ELF-1 (cell line): ENCODE data around the gene TBX1.

Source experiments
- DNase-seq: peaks from one replicate; pipeline ENCODE4 v3.0.0-alpha.2; 2016; ENCODE audit warnings: low read depth, low spot score

Gene TBX1

DNA sequence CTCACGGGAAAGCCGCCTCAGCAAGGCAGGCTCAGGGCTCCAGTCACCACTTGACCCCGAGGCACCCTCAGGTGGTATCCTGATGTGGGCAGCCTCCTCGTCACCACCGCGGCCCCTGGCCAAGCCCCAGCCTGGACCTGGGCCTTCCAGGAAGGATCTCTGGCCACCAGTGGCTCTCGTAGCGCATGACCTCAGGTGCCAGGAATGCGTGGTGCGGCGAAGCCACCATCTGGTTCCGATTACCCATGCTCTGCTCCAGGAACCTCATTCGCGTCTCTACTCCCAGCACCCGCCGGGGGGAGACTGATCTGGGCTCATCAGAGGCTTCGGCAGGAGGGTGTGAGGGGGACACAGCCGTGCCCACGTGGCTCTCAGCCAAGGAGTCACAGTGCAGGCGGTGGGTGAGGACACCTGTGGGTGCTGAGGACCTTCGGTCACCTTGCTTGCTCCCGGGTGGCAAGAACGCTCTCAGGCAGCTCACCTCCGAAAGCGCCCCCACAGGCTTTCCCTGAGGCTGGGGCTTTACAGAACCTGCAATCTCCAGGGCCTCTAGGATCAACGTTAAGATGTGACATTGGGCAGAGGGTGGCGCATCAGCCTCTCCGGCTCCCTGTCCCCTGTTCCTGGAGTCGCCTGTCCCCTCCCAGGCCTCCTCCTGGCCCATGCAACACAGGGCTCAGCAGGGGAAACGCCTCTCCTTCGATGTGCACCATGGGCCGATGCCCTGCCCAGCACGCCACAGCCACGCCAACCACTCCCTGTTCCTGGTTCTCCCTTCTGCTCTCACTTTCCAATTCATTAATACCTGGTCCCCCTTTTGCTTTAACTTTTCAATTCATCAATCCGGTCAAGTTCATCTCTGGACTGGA is 39.0 kb downstream of the TBX1 start:
- peak; percentile 40 for DNase-seq

DNA sequence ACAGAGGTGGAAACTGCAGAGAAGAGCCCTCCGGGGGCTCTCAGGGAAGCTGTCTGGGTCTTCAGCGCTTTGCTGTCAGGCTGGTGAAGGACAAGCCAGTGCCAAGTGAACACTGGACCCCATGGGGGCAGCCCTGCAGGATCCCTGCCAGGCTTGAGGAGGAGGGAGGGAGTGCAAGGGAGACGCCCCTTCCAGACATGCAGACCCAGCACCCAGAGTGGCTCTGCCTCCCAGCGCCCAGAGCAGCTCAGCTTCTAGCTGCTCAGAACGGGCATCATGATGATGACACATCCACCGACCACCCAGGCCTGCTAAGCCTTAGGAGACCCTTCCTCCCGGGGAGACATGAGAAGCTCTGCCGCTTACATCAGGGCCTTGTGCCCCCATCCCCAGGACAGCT is 39.7 kb downstream of the TBX1 start:
- no peak for DNase-seq

DNA sequence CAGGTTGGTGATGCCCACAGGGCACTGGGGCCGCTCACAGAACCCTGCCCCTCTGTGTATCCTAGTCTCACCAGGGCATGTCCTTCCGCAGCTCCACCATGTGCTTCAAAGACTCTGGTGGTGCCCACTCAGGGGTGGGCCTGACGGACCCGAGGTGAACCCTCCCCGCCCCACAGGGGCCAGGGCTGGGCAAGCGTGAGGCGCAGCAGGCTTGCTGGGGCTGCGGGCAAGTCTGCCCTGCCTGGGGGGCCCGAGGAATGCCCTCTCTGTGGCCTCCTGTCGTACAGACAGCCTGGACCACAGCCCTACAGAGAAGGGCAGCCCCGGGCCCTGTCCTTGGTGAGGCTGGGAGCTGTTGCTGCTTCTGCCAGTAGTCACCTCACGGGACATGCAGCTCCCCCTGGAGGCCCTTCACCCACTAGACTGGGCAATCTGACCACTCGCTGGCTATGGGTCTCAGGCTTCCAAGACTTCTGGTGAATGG is 40.2 kb downstream of the TBX1 start:
- no peak for DNase-seq

DNA sequence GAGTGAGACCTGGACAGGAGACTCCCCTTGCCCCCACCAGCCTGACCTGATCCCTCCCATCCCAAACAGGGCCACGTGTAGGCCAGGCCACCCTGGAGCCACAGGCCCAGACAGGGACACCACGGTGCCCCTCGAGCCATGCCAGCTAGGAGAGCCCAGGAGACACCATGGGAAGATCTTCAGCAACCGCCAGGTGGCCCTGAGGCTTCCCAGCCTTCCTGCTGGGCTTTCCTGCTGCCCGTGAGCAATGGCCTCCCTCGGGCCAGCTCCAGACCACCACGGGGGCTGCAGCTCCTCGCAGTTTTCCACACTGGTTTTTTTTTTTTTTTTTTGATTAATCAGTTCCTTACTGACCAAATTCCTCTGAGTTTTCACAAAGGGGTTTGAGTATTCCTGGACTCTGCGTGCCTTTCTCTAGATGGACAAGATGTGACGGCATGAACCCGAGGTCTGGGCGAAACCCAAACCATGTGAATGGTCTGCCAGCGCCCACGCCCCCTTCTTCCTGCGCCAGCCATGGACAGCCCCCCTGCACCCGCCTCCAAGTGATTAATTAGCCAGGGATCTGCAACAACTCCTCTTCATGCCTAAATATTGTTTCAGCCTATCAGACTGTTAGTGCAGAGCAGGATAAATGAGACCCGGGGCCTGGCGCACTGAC is 40.9 kb downstream of the TBX1 start:
- DNase-seq = no peak

DNA sequence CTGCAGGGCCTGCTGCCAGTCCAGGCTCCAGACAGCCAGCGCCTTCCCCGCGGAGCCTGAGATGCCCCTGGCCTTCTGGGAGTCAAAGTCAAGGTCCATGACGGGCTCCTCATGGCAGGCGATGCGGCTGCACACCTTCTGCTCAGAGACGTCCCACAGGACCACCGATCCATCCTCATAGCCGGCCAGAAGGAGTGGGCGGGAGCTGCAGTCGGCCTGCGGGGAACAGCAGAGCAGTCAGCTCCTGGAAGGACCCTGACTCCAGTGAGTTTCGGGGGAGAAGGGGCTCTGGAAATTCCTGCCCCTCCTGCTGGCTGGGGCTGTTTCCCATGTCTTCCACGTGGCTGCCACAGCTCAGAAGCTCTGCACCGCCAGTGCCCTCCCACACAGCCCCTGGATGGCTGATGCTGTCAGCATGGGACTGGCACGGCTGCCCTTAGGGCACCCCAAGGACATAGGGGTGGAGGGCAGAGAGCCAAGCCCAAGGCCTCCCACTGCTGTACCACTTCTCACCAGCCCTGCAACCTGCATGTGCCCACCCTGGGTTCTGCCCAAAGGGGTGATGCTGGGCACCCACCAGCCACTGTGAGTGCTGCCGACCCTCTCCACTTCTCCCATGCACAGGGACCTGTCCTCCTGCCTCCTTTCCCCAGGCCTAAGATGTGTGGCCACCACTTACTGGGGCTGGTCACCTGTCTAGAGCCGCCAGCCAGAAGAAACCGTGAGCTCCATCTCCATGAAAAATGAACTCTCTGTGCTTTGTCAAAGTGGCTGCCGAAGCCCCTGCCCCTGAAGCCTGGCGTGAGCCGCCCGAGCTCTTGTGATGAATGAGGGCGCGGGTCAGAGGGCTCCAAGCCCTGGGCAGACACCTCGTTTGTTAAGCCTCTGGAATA is 41.7 kb downstream of the TBX1 start:
- DNase-seq = no peak

DNA sequence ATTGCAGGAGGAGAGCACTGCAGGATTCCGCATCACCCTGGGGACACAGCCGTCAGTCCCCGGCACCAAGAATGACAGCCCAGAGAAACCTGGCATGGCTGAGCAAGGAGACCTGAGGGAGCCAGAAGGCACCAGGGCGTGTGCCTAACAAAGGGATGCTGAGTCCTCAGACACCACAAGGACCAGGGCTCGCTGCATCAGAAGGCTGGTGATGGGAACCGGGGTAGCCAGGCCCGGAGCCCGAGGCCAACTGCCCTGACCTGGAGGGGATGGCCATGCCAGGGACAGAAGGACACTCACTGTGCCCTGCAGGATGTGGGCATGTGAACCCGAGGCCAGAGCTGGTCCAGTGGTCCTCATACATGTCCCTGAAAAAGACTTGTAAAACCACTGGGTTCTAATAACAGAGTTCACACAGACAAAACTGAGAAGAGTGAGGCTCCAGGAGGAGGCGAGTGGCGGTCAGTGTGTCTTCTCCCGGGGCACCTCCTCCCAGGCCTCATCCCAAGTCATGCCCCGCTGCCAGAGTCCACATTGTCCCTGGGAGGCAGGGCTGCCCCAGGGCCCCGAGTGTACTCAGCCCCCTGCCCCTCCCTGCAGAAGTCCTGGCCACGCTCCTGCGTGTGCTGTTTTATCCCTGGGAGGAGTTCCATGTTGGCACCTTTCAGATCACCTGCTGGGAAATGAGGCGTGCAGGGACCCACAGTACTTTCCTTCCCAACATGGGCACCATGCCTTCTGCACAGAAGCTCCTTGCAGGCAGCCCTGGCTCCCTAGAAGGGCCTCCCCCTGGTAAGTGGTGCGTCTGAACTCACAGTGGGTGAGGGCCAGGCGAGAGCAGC is 42.5 kb downstream of the TBX1 start:
- DNase-seq = no peak

DNA sequence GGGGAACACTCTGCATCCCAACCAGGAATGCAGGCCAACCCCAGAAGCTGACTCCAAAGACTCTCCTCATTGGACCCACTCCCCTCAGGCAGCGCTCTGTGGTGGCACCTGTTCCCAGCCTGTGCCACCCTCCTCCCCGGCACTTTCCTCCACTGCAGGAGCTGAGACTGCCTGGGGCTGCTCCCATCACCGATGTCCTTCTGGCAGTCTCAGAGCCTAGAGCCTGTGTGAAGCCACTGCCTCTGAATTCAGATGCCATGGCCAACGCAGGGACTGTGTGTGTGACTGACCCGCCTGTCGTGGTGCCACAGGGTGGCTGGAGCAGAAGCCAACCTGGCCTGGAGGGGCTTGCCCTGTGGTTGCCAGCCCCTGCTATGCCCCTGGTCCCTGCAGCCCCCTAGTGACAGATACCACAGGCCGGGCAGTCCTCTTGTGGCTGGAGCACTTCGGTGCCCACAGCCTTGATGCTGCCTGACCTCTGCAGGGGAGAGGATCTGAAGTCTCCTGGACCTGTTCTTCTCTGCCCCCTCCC is 43.2 kb downstream of the TBX1 start:
- DNase-seq = no peak

DNA sequence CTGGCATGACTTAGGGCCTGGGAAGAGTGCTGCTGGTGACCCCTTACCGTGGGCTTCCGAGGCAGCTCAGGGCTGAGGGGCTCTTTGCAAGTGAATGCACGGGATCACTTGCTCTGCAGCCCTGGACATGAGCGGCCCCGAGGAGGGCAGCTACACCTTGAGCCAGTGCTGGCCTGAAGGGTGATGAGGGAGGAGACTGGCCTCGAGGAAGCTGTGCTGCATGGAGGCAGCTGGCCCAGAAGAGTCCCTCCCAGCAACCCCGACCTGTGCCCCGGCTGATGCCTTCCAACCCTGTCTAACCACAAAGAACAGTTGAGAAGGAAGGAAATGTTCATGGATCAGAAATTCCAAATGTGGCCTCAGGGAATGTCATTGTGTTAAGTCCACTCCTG is 45.2 kb downstream of the TBX1 start:
- no peak for DNase-seq

DNA sequence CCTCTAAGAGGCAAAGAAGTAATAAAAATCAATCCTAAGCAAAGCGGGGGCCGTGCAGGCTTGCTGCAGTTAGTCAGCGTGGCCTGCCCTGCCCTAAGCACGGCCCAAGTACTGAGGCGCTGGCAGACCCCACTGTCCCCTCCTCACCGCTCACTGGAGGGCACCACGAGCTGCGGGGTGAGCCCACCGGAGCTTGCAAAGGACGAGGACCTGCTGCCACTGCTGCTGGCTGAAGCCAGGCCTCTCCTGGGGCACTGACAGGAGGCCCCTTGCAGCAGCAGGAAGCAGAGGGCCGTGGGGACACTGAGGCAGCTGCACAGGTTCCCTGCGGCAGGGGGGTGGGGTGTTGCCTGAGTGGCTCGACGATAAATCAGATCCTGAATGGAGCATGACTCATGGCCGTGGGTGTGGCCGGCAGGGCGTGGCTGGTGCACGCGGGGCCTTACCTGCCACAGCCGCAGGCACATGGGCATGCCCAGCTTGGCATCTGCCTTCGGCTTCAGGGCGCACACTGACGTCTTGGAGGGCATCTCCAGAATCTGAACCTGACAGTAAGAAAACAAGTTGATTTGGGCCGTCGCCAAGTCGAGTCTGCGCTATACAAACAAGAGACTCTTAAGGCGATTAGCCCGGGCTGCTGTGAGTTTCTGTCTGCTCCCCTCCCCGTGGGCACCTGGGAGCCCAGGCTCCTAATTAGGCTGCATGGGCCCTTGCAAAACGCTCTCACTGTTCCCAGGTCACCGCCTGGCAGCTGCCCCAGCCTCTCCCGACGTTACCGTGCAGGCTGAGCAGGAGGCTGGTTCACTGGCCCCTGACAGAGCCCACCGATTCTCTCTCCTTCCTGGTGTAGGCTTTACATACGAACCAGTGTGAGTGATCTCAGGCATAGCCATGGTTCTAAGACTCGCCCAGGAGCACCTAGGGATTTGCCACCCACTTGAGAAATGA is 45.9 kb downstream of the TBX1 start:
- DNase-seq = no peak

DNA sequence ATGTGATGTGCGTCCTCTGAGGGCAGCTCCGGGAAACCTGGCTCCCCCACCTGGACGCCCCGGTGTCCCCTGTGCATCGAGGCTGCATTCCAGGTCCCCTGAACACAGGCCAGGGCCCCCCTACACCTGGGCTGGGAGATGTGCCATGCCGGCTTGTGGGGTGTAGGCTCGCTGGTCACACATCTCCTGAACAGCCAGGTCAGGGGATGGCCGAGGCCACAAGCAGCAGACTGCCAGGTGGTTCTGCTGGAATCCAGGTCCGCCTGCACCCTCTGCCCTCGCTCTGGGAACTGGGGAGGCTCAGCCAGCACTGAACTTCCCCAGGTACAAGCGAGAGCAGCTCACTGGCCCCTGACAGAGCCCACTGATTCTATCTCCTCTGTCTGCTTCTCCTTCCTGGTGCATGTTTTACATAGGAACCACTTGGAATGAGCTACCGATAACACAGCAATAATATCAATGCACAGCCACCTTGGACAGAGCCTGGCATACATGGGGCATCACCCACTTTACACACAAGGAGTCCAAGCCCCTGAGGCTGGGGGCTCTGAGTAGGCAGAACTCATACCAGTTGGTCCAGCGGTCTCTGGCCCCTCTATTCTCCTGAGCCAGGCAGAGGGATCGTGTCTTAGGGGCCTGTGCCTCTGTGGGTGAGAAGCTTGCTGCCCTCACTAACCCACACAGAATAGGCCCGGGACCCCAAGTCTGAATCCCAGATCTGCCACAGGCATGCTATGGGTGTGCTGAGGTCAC is 46.8 kb downstream of the TBX1 start:
- no peak for DNase-seq

DNA sequence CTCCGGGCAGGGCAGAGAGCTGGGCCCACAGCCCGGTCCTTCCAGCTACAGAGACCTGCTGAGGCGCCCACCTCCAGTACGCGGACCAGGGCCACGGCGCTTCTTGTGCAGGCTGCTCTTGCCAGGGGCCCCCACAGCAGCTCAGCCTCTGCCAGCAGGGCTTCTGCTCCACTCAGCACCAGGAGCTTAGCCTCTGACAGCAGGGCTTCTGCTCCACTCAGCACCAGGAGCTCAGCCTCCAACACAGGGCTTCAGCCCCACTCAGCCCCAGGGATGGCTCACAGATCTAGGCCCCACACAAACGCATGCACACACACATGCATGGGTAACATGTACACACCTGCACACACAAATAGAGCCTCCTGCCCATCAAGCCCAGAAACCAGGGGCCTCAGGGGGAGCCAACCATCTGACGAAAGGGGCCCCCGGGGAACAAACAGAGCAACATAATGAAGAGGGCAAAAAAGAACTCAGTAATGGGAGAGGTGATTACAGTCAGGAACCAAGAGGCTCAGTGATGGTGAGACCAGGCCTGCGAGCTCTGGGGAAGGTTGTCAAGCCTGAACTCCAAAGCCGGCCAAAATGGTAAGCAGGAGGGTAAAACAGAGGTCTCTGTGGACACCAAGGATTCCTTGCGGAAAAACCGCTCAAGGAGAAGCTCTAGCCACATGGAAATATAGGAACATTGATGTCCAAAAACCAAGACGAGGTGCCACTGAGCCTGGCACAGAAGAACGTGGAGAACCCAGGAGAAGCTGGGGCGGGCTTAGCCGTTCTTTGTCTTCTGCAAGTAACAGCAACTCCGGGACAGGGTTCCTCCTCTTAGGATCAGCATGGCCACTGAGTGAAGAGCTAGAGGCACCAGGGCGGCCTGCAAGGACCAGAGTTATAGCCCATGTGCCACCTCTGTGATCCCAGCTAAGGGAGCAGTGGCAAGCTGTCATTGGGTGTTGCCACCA is 47.6 kb downstream of the TBX1 start:
- DNase-seq = no peak

DNA sequence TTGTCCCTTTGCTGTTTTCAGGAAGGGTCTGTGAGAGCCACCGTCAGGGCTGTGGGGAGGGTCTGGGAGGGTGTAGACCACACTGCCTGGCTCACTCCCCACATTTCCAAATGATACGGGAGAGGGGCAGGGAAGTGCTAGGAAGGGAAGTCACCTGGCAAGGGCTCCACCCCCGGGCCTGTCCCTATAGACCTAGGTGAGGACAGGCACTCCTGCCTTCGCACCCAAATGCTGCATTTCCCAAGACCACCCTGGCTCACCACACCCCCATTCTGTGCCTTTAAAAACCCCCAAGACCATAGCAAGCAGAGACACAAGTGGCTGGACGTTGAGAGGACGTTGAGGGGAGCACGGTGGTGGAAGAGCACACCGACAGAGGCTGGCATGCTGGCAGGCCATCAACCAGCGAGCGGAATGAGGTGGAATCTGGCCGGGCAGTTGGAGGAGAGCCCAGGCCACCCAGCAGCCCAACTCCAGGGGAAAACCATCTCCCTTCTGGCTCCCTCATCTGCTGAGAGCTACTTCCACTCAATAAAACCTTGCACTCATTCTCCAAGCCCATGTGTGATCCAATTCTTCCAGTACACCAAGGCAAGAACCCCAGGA is 48.4 kb downstream of the TBX1 start:
- no peak for DNase-seq

DNA sequence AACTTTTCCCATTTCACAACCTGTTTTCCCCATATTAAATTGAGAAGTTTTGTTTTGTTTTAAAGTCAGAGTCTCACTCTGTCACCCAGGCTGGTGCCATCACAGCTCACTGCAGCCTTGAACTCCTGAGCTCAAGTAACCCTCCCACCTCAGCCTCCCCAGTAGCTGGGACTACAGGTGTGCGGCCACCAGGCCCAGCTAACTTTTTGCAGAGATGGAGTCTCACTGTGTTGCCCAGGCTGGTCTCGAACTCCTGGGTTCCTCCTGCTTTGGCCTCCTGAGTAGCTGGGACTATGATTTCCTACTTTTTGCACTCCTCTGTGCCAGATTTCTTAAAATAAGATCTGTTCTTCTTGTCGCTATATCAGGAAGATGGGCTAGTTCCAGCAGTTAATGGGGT is 49.2 kb downstream of the TBX1 start:
- no peak for DNase-seq

DNA sequence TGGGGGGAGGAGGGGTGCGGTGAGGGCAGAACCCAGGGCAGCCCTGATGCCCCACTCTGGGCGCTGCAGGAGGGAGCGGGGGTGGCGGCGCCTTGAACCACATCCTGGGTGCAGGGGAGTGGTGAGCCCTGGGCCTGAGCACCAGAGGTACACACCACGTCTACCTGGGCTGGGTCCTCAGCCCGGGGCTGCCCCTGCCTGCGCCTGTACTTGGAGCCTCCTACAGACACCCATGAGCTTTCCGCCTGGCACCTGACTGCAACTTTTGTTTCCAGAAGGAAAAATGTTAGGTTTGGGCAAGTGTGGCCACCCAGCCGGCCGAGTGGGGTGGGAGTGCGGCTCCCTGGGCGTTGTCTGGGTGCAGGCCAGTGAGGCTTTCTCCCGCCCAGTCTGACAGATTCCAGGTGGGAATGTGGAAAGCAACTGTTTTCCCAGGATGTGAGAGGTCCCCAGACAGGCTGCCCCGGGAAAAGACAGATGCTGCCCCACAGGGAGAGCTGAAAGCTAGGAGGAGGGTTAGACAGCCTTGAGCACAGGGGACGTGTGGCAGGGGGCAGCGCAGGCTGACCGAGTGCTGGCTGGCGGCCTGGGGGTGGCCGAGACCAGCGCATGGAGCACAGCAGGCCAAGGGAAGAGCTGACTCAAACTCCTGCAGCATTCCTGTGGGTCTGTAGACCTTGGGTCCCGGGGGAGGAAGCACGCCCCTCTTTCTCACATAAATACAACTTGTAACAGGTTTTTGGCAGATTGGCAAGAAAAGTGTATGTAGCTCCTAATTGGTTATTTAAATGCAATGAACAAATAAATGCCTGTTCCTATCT is 50.0 kb downstream of the TBX1 start:
- DNase-seq = peak; percentile 47

DNA sequence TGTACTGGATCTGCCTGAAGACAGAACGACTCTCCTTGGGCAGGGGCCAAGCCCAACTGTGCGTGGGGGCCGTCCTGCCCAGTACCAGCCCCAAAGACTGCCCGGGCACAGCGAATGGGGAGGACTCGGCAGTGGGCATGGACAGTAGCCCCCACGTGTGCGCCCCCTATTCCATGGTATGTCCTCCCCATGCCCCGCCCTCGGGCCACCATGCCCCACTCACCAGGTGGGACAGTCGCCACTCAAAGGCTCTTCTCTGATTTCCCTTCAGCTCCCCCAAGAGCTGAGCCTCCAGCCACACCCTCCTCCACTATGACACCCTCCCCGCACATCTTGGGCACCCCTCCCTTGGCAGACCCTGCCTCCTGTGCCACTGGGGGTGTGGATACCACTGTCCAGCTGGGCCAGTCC is 50.6 kb downstream of the TBX1 start:
- DNase-seq = no peak
